KOPT-K1 (cell line): ENCODE measurements around the gene PTPN23.
"Not testable (repeated sequence)": the region's sequence is repeated elsewhere in the genome, so short reads cannot be mapped to it uniquely, and the experiment has no call there.

Source experiments
- H3K27ac ChIP-seq: fragments of 200-600 bp; sonication (generic); 2 replicates; pipeline ENCODE4 v1.5.1; 2016; ENCODE audit warnings: antibody characterized with exemption, mild to moderate bottlenecking, low read depth, low read length; ENCODE audit not compliant: poor library complexity, severe bottlenecking
- H3K36me3 ChIP-seq: fragments of 200-600 bp; sonication (generic); 2 replicates; pipeline ENCODE4 v1.5.1; 2017; ENCODE audit warnings: antibody characterized with exemption, mild to moderate bottlenecking, low read length, moderate library complexity; ENCODE audit not compliant: insufficient read depth
- H3K9me3 ChIP-seq: fragments of 200-600 bp; sonication (generic); 2 replicates; pipeline ENCODE4 v1.5.1; 2017; ENCODE audit warnings: antibody characterized with exemption, low read length, mild to moderate bottlenecking; ENCODE audit not compliant: insufficient read depth, poor library complexity, severe bottlenecking

The PTPN23 gene

GRCh38 chr3:47380601-47381316 is at the start of gene PTPN23:
TSS of gene PTPN23 (plus strand) at chr3:47381021. CDS start at chr3:47381097, 76 bp downstream.
- Histone ChIP-seq H3K9me3 (no peaks in the 10 kb centered on the region), H3K27ac (peak within 1 kb of the TSS; percentile 89), H3K36me3 (peaks cover 6% of the 10 kb centered on the region)

- peaks cover 96% of the 10 kb centered on the region for H3K36me3 ChIP-seq
- no peak overlapping the region for H3K27ac ChIP-seq
- H3K9me3 ChIP-seq = no peaks in the 10 kb centered on the region
Measured at GRCh38 chr3:47333907-47334306, 46.9 kb upstream of the PTPN23 start.

- Histone ChIP-seq H3K36me3 (peaks cover 89% of the 10 kb centered on the region), H3K9me3 (no peaks in the 10 kb centered on the region), H3K27ac (no peak overlapping the region)
Measured at GRCh38 chr3:47337656-47338055, 43.2 kb upstream of the PTPN23 start.

GRCh38 chr3:47339951-47340350 is 40.9 kb upstream of the PTPN23 start:
- H3K27ac ChIP-seq = no peak overlapping the region
- H3K9me3 ChIP-seq = no peaks in the 10 kb centered on the region
- H3K36me3 ChIP-seq = peaks cover 89% of the 10 kb centered on the region

- Histone ChIP-seq H3K27ac (no peak overlapping the region), H3K36me3 (peaks cover 88% of the 10 kb centered on the region), H3K9me3 (no peaks in the 10 kb centered on the region)
Measured at GRCh38 chr3:47340866-47341265, 40.0 kb upstream of the PTPN23 start.

GRCh38 chr3:47342151-47342550 is 38.7 kb upstream of the PTPN23 start:
- Histone ChIP-seq H3K36me3 (peaks cover 82% of the 10 kb centered on the region), H3K9me3 (no peaks in the 10 kb centered on the region), H3K27ac (no peak overlapping the region)

GRCh38 chr3:47342812-47343211 is 38.0 kb upstream of the PTPN23 start:
- H3K27ac ChIP-seq = no peak overlapping the region
- H3K9me3 ChIP-seq = no peaks in the 10 kb centered on the region
- H3K36me3 ChIP-seq = peaks cover 76% of the 10 kb centered on the region

GRCh38 chr3:47343471-47343971 is 37.3 kb upstream of the PTPN23 start:
- Histone ChIP-seq H3K36me3 (peaks cover 68% of the 10 kb centered on the region), H3K9me3 (no peaks in the 10 kb centered on the region), H3K27ac (no peak overlapping the region)

GRCh38 chr3:47344971-47345370 is 35.9 kb upstream of the PTPN23 start:
- Histone ChIP-seq H3K27ac (no peak overlapping the region), H3K9me3 (no peaks in the 10 kb centered on the region), H3K36me3 (peaks cover 54% of the 10 kb centered on the region)

- H3K36me3 ChIP-seq = peaks cover 41% of the 10 kb centered on the region
- H3K9me3 ChIP-seq = no peaks in the 10 kb centered on the region
- H3K27ac ChIP-seq = no peak overlapping the region
Measured at GRCh38 chr3:47347217-47347801, 33.5 kb upstream of the PTPN23 start.

- H3K27ac ChIP-seq = no peak overlapping the region
- H3K9me3 ChIP-seq = no peaks in the 10 kb centered on the region
- peaks cover 28% of the 10 kb centered on the region for H3K36me3 ChIP-seq
Measured at GRCh38 chr3:47348411-47349154, 32.2 kb upstream of the PTPN23 start.

GRCh38 chr3:47355010-47355409 is 25.8 kb upstream of the PTPN23 start:
- no peaks in the 10 kb centered on the region for H3K36me3 ChIP-seq
- peaks cover 16% of the 10 kb centered on the region for H3K9me3 ChIP-seq
- no peak overlapping the region for H3K27ac ChIP-seq

- H3K27ac ChIP-seq = no peak overlapping the region
- H3K36me3 ChIP-seq = no peaks in the 10 kb centered on the region
- H3K9me3 ChIP-seq = peaks cover 23% of the 10 kb centered on the region
Measured at GRCh38 chr3:47356201-47356600, 24.6 kb upstream of the PTPN23 start.

- peaks cover 23% of the 10 kb centered on the region for H3K9me3 ChIP-seq
Measured at GRCh38 chr3:47359323-47359722, 21.5 kb upstream of the PTPN23 start.

GRCh38 chr3:47360110-47360517 is 20.7 kb upstream of the PTPN23 start:
- H3K9me3 ChIP-seq = peaks cover 23% of the 10 kb centered on the region
- not testable (repeated sequence) for H3K36me3 ChIP-seq, H3K27ac ChIP-seq

More at GRCh38 chr3:47359323-47359722, 21.5 kb upstream of the PTPN23 start:
- Histone ChIP-seq H3K27ac (no peak overlapping the region), H3K36me3 (no peaks in the 10 kb centered on the region)
